GM15510 (cell line): Measurements from ENCODE around the gene ELFN1.

ENCODE experiments used
- POLR2A ChIP-seq: IDR thresholded peaks from 3 replicates; pipeline ENCODE4 v1.6.1; 2011; ENCODE audit warnings: borderline replicate concordance; ENCODE audit not compliant: insufficient read length; ENCODE audit errors: extremely low read depth

Gene ELFN1

DNA sequence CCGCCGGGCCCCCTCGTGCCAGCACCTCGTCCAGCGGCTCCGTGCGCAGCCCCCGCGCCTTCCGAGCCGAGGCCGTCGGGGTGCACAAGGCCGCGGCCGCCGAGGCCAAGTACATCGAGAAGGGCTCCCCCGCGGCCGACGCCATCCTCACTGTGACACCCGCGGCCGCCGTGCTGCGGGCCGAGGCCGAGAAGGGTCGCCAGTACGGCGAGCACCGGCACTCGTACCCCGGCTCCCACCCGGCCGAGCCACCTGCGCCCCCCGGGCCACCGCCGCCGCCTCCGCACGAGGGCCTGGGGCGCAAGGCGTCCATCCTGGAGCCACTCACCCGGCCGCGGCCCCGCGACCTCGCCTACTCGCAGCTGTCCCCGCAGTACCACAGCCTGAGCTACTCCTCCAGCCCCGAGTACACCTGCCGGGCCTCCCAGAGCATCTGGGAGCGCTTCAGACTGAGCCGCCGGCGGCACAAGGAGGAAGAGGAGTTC is 76.5 kb downstream of the ELFN1 start:
- TF ChIP-seq POLR2A, result no peak

DNA sequence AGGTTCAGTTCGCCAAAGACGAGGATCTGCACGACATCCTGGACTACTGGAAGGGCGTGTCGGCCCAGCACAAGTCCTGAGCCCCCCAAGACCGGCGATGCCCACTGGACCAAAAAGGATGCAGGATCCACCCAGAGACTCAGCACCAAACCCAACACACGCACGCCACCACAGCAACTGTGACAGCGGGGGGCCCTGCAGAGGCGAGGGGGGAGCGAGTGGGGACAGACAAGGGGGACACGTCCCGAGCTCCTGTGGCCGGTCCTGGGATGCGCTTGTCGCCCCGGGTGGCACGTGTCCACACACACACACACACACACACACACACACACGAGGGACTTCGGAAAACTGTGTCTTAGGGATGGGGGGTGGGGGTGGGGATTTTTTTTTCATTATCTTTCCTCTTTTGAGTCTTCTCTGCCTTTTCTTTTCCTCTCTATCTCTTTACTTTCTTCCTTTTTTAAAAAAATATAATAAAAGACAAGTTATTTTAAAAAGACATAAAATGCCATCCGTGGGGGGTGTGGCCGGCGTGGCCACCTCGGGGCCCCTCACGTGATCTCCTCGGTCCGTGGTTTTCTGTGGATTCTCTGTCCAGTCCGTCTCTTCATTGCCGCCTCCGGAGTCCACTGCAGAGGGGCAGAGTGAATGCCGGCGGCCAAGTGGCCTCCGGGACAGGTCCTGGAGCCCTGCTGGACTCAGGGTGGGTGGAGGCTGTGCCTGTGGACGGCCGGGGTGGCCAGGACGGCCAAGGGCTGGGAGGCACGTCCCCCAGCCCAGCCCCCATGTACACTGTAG is 77.1 kb downstream of the ELFN1 start:
- TF ChIP-seq POLR2A, result no peak

DNA sequence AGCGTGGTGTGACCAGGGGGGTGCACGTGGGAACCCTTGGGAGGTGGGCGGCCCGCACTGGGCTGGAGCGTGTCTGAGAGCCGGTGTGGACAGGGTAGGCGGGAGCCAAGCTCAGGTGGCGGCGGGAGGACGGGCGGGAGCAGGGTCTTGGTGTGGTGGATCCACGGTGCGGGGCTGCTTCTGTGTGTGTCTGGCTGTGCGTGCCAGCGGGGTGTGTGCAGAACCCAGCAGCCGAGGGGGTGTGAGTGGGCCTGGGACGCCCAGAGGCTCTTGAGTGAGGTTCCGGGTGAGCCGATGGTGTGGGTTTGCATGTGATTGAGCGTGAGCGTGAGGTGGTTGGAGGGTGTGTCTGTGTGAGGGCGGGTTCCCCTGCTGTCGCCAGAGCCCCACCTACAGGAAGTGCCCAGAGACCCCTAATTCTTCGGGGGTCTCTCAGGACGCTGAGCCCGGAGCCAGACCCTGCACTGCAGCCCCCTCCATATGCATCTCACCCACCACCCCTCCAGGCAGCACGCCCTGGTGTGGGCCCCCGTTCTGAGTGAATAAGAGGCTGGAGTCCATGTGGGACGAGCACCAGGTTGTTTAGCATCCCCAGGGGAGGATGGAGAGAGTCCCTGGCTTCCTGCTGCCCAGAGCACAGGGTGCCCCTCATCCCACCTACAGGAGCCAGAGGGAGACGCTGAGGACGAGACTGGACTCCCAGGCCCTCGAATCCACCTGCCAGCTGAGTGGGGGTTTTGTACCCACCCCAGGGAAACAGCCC is 78.2 kb downstream of the ELFN1 start:
- no peak for TF ChIP-seq POLR2A

DNA sequence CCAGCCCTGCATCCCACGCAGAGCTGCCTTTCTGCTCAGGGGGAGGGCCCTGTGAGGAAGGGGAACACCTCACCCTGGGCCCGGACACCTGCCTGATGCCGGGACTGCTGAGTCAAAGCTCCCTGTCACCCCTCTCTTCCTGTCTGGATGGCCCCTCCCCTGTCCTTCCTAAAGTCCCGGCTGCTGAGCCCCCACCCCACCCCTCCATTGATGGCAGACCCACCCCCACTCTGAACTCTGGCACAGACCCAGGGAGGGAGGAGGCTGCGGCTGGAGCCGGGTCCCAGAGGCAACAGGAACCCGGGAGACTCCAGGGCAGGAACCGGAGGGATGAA is 78.7 kb downstream of the ELFN1 start:
- no peak for TF ChIP-seq POLR2A

DNA sequence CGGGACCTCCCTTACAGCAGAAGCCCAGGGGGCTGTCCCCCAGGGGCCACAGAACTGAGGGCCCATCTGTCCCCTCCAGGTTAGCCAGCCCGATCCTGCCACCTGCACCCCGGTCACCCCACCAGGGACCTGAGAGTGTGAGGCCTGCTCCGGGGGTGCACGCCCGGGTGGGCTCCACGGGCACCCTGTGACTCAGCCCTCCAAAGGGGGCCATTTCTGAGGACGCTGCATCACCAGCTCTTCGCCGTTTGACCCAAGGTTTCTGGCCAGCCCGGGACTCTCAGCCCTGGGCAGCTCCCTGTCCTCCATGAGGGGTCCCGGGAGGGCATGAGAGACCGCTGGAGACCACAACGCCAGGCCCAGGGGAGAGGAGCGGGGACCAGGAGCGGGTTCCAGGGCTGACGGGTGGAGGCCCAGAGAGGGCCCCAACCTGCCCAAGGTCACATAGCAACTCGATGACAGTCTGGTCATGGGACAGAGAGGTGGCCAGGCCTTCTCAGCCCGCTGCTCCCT is 79.3 kb downstream of the ELFN1 start:
- no peak for TF ChIP-seq POLR2A

DNA sequence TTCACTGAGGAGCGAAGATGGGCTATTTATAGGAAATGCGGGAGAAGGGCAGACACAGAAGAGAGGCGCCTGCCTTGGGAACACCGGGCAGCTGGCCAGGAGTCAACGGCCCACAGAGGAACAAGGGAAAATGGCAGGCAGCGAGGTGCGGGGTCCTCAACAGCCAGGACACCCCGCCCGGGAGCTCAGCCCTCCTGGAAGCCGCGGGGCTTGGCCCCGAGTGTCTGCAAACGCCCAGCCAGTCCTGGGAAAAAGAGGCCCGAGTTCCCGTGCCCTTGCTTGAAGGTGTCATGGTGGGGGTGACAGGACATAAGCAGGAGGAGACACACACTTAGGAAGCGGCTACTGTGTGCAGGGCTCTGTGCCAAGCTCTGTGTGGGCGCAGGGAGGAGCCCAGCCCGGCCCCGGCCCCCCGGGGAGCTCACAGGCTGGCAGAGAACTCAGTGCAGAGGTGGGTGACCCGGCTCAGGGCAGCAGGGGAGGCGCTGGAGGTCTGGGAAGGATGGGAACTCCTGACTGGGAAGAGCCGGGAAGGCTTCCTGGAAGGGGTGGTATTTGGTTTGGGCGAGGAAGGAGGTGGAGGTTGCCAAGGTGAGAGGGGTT is 79.9 kb downstream of the ELFN1 start:
- no peak for TF ChIP-seq POLR2A

DNA sequence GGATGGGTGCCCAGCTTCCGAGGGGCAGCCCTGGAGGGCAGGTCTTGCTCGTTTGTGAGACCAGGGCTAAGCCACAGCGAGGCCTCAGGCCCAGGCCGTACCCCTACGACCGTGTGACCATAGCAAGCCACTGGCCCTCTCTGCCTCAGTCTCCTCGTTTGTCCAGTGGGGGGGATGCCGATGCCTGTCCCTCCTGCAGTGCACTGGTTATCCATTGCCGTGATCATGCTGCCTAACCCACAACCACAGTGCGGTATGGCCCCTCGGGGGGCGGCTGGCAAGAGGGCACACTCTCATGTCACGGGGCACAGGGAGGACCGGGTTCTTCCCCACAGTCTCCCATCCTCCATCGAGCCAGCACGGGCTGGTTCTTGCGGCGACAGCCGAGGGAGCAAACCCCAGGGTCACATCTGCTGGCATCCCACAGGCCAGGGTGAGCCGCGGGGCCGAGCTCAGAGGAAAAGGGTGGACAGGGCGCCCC is 80.5 kb downstream of the ELFN1 start:
- TF ChIP-seq POLR2A, result no peak

DNA sequence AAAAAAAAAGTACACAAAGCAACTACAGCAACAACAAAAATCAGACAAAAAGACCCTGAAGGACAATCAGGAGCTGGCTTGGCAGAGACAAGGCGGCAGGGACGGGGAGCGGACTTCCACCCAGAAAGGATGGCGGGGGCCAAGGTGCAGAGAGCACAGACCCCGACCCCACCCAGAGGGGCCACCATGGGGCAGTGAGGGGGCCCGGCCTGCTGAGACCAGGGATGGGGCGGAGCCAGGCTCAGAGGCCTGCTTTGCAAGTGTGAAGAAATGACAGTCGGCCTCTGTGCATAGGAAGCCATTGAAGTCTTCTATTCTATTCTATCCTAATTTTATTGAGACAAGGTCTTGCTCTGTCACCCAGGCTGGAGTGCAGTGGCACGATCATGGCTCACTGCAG is 82.0 kb downstream of the ELFN1 start:
- TF ChIP-seq POLR2A, result no peak

DNA sequence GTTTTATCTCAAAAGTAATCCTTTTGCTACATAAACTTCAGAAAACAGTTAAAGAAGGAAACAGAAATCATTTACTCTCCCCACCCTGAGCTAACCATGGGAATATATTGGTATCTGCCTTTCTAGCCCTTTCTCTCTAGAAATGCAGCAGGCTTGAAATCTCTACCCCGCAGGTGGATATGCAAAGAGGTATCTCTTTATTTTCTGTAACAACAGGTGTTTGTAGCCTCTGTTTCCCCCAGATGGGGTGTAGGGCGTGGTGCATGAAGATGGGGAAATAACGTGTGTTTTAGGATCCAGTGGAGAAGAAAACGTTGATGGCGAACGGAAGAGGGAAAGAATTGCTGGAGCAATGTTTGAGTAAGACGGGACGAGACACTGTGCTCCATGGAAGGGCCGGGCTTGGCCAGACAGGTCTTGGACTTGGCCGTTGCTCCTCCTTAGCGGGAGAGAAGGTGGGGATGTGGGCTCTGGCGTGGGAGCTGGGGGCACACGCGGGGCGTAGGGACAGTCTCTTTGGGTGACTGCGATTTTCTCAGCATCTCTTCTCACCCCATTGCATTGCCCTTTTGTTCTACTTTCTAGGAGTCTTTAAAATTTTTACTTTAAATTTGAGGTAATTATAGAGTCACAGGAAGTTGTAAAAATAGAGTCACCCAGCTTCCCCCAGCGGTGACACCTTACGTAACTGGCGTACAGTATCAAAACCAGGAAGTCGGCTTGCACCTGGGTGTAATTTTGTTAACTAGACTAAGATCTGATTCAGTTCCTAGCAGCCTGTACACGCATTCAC is 82.9 kb downstream of the ELFN1 start:
- TF ChIP-seq POLR2A, result no peak

DNA sequence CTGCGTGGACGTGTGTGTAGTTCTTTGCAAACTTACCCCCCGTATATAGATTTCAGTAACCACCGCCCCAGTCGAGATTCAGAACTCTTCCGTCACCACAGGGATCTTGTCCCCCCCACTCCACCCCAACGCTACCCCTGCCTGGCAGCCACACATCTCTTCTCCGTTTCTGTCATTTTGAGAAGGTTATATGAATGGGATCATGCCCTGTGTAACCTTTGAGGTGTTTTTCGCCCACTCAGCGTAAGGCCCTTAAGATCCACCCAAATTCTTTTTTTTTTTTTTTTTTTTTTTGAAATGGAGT is 83.4 kb downstream of the ELFN1 start:
- no peak for TF ChIP-seq POLR2A

DNA sequence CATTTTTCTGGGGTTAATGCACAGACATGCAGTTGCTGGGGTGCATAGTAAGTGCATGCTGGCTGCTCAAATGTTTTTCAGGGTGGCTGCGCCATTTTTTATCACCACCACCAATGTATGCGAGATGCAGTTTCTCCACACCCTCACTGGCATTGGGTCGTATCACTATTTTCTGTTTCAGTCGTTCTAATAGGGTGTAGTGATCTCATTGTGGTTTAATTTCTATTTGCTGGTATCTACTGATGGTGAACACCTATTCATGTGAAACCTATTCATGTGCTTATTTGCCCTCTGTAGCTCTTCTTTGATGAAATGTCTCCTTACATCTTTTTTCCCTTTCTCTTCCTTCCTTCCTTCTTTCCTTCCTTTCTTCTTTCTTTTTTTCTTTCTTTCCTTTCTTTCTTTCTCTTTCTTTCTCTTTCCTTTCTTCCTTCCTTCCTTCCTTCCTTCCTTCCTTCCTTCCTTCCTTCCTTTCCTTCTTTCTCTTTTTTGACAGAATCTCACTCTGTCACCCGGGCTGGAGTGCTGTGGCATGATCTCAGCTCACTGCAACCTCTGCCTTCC is 84.3 kb downstream of the ELFN1 start:
- TF ChIP-seq POLR2A, result no peak

DNA sequence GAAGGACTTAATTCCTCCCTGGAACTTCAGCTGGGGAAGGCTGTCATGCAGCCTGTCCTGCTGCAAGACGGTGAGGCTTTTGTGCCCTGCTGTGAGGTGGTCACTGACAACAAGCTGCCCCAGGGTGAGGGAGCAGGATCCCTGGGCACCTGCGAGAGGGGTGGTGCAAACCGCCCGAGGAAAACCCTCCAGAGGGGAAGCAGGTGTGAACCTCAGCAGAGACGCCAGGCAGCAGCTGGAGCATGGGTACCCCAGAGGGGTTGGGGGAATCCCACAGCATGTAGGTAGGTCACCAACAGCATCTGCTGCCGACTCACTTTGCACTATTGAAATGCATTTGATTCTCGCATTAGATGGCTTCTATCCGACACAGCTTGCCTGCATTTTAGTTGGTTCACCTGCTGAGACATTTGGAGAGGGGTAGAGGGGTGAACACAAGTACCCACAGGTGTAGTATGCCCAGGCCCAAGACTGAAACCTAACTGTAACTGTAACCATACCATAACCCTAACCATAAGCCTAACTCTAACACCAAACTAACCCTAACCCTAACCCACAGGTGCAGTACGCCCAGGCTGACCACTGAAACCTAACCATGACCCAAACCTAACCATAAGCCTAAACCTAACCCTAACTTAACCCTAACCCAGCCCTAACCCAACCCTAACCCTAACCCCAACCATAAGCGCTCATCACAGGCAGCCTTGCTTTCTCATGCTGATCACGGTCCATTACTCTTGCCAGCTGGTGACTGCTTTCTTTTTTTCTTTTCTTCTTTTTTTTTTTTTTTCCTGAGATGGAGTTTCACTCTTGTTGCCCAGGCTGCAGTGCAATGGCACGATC is 85.9 kb downstream of the ELFN1 start:
- TF ChIP-seq POLR2A, result no peak

DNA sequence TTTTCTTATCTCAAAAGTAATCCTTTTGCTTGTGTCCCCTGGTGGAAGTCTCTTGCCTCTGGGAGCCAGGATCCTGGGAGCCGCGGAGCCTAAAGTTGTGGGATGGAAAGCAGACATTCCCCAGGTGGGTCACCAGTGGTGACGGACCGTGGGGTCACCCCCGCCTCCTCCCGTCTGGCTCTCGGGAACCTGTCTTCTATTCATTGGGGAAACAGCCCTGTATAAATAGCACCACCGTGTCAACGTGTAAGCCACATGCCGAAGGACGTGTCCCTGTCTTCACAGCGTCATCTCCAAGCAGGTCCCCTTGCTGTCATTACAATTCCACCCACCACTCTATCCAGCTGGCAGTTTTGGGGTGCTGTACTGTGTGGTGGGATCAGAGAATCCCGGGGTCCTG is 87.5 kb downstream of the ELFN1 start:
- no peak for TF ChIP-seq POLR2A
